SU-DHL-6 (cell line): ENCODE results near the gene ERG.

Source experiments
- CTCF ChIP-seq: fragments of 200-600 bp; sonication (generic); IDR thresholded peaks from one replicate; pipeline ENCODE4 v1.5.1; 2017; ENCODE audit warnings: antibody characterized with exemption, mild to moderate bottlenecking, low read length, moderate library complexity; ENCODE audit not compliant: insufficient read depth, poor library complexity, severe bottlenecking
- EZH2phosphoT487 ChIP-seq: fragments of 200-600 bp; sonication (generic), shearing (Covaris generic); conservative IDR thresholded peaks from 2 replicates; pipeline ENCODE4 v1.6.1; 2018; ENCODE audit warnings: mild to moderate bottlenecking, antibody characterized with exemption, low read length, moderate library complexity, mixed read lengths

GRCh38 chr21:38506661-38507281 lies 8.5 kb upstream of the ERG start:
- no peak for TF ChIP-seq CTCF
- no peak for TF ChIP-seq EZH2phosphoT487
